ENCODE data around the gene TADA2A.

Gene TADA2A

DNA sequence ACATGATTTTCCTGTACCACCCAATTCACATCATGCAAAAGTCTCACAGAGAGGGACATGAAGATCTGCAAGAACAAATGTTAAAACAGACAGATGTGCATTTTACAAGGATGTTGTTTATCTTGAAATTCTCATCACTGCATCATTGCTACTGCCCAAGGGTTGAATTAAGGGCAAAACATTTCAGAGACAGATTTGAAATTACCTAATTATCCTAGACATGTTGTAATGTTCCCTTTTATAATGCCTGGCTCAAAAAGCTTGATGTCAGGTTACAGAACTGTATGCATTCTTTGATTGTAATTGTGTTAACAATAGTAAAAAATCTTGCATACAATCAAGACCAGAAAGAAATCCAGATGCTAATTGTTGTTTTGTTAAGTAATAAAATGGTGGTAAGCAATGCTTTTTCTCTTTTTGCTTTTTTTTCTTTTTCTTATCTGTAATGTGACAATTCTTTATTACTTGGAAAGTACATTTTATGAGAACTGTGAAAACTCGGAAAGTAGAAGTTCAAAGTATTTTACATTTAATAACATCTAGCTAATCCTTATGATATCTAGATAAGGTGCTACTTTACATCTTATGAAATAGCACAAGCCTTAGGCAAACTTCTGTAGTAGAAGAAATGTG, 79.4 kb downstream of the TADA2A start:
- no peak for DNase-seq (ENCODE audit: low read depth)
- TF ChIP-seq, protein P1, sequence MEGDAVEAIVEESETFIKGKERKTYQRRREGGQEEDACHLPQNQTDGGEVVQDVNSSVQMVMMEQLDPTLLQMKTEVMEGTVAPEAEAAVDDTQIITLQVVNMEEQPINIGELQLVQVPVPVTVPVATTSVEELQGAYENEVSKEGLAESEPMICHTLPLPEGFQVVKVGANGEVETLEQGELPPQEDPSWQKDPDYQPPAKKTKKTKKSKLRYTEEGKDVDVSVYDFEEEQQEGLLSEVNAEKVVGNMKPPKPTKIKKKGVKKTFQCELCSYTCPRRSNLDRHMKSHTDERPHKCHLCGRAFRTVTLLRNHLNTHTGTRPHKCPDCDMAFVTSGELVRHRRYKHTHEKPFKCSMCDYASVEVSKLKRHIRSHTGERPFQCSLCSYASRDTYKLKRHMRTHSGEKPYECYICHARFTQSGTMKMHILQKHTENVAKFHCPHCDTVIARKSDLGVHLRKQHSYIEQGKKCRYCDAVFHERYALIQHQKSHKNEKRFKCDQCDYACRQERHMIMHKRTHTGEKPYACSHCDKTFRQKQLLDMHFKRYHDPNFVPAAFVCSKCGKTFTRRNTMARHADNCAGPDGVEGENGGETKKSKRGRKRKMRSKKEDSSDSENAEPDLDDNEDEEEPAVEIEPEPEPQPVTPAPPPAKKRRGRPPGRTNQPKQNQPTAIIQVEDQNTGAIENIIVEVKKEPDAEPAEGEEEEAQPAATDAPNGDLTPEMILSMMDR (IDR thresholded peaks at IDR 0.05; ENCODE audit: insufficient read depth, low read depth, low read length, missing control alignments) = no peak

DNA sequence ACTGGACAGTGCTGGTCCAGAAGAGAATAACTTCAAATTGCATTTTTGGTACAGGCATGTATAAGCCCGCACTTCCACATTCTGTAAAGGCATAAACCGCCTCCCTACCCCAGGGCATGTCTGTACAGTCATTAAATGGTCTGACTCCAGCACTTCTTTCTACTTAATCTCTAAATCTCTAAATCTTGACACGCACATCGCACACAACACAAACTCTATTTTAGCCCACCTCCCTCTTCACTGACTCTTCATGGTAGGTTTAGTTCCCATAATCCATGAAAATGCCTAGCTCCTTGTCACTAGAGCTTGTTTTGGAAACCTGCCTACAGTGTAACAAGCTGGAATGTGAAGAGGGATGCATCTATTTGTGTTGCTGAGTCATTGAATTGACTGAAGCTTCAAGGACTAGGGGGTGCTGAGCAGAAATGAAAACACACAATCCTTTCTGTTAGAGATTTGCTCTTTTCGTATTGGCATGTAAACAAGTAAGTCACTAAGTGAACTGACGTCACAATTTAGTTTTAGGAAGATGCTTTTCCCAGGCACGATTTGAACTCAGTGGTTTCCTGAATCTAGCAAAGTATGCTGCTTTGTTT, 81.4 kb downstream of the TADA2A start:
- H3K4me3 ChIP-seq (ENCODE audit: low read length) = peak overlapping the region; percentile 61
- peak; percentile 86 for DNase-seq (ENCODE audit: low read depth)
- TF ChIP-seq, protein P1 (IDR thresholded peaks at IDR 0.05; ENCODE audit: insufficient read depth, low read depth, low read length, missing control alignments) = no peak

More for the DNA sequence above, 79.4 kb downstream of the TADA2A start:
- H3K4me3 ChIP-seq (ENCODE audit: low read length) = no peak overlapping the region

DNA sequence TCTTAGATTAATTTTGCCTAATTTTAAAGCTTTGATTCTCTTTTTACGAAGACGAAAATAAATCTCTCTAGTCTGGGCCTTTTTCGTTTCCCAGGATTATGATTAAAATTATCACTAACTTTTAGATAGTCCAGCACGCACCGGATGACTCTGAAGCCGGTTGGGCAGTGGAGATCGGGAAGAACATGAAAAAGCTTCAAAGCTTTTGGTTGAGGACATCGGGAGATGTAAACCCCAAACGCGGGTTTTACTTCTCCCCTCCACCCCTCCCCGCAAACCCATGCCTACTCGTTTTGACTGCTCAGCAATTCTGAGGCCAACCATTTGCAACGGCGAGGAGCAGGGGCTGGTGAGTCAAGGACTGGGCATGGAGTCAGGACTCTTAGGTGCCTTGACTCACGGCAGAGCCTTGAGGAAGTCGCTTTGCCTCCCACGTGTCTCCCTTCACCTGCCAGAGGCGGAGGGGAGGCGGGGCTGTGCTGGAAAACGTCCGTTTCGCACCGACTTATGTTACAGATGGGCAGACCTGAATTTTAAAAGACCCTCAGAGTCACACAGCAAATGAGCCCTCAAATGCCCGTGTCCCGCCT, 82.0 kb downstream of the TADA2A start:
- TF ChIP-seq, protein P1 (IDR thresholded peaks at IDR 0.05; ENCODE audit: insufficient read depth, low read depth, low read length, missing control alignments) = no peak
- H3K4me3 ChIP-seq (ENCODE audit: low read length) = peak overlapping the region; percentile 61
- peak; percentile 99 for DNase-seq (ENCODE audit: low read depth)

DNA sequence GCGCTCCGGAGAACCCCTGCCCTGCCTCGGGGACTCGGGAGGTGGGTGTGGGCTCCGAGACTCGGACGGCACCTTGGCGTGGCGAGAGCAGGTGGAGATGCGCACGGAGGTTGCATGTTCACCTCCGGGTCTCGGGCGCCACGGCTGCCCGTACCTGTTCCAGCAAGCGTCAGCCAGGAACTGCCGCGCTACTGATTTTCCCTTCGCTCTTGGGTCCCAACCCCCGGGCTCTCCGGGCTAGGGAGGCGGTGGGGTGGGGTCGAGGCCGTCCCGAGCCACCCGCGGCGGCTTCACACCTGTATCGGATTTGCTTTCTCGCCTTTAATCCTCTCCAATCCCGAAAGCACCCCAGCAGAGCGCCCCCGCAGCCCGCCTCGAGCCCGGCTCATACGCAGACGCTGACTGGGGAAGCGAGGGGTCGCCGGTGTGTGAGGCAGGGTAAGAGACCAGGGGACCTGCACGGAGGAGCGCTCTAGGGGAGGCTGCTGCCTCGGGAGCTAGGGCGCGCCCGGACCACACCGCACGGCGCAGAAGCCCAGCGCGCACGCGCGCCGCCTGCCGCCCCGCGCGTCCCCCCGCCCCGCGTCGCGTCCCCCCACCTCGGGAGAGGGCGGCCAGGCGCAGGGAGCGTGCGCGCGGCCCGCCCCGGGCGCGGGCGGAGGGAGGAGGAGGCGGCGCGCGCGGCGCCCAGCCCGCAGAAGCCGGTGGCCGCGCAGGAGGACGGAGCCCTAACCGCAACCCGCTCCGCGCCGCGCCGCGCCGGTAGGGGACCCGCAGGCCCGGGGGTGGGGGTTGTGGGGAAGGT, 82.7 kb downstream of the TADA2A start, which contains the start of gene DUSP14:
Gene DUSP14 (plus strand): TSS at position 695 of the 805 bp plus-strand sequence. CDS start 22,382 bp downstream, outside the sequence.
- TF ChIP-seq, protein P1 (IDR thresholded peaks at IDR 0.05; ENCODE audit: insufficient read depth, low read depth, low read length, missing control alignments) = no peak
- DNase-seq (ENCODE audit: low read depth) = peak; percentile 82
- peak within 1 kb of the TSS; percentile 80 for H3K4me3 ChIP-seq (ENCODE audit: low read length)

DNA sequence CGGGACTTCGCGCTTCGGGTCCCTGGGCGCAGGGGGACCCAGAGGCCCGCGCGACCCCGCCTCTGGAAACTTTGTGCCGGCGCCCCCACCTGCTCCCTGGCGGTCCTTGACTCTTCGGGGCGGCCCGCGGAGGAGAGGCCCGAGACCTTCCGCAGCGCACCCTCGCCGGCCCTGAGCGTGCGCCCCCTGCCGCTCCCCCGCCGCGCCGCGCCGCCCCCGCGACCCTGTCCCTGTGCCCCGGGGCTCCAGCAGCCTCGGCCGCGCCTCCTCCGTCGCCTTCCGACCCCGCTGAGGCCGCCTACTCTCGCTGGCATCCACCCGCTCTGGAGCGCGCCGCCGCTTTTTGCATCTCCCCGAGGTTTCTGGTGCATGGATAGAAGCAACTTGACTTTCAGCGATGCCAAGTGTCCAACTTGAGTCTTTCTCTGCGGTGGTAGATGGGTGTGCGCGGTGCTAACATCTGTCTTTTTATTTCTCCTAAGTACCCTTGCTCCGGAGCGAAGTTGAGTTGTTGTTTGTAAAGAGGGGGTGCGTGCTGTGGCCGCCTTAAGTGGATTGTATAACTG, 83.4 kb downstream of the TADA2A start:
- DNase-seq (ENCODE audit: low read depth) = peak; percentile 61
- TF ChIP-seq, protein P1 (IDR thresholded peaks at IDR 0.05; ENCODE audit: insufficient read depth, low read depth, low read length, missing control alignments) = no peak
- H3K4me3 ChIP-seq (ENCODE audit: low read length) = peak overlapping the region; percentile 80
